IMR-90 (cell line): ENCODE results near the gene ELF5. TPM values are rescaled to one million over a fixed set of nuclear protein-coding genes. Genes with fewer than 3 reads are reported as not detected.

Experiments used
- ATAC-seq: fragments of 200-7000 bp; cut with Tn5 transposase; 2 replicates; pipeline ENCODE4 v1.9.1; 2020; ENCODE audit warnings: low read depth, mild to moderate bottlenecking, moderate library complexity
- BruUV-seq: library from RNA; stranded (reverse); fragments of 400-500 nt; replicated peaks from 2 replicates; lab custom pipeline; 2021; lab: Mats Ljungman, UMichigan
- CTCF ChIA-PET: fragments of 300-600 bp; formaldehyde crosslinking; extraction: SDS; loops from one replicate; lab custom pipeline; 2021; ENCODE audit warnings: antibody characterized with exemption; lab: Yijun Ruan, JAX
- POLR2A ChIA-PET: fragments of 300-600 bp; sonication (Branson Sonifier 250); formaldehyde crosslinking; loops from one replicate; lab custom pipeline; 2022; ENCODE audit warnings: antibody characterized with exemption; ENCODE audit not compliant: unreplicated experiment; lab: Charles Lee
- DNase-seq: peaks from one replicate; pipeline ENCODE4 v3.0.0; 2013
- H2AFZ ChIP-seq: replicated peaks from 2 replicates; pipeline ENCODE3; 2013; ENCODE audit warnings: low read length, mild to moderate bottlenecking; ENCODE audit not compliant: poor library complexity
- H2AK5ac ChIP-seq: 2 replicates; pipeline ENCODE4 v1.6.1; 2013; ENCODE audit warnings: low read depth, low read length, inconsistent platforms
- H2AK9ac ChIP-seq: replicated peaks from 2 replicates; pipeline ENCODE3; 2013; ENCODE audit warnings: mild to moderate bottlenecking, low read depth, low read length, moderate library complexity; ENCODE audit not compliant: poor library complexity
- H2BK120ac ChIP-seq: 2 replicates; pipeline ENCODE4 v1.6.1; 2013; ENCODE audit warnings: low read depth, low read length, inconsistent platforms
- H2BK15ac ChIP-seq: 3 replicates; pipeline ENCODE4 v1.6.1; 2013; ENCODE audit warnings: low read depth, low read length, inconsistent platforms
- H2BK20ac ChIP-seq: 2 replicates; pipeline ENCODE4 v1.6.1; 2013; ENCODE audit warnings: low read depth, mild to moderate bottlenecking, inconsistent platforms, low read length, moderate library complexity
- H2BK5ac ChIP-seq: 2 replicates; pipeline ENCODE4 v1.6.1; 2013; ENCODE audit warnings: mild to moderate bottlenecking, low read depth, low read length, inconsistent platforms; ENCODE audit not compliant: poor library complexity, severe bottlenecking
- H3K14ac ChIP-seq: replicated peaks from 2 replicates; pipeline ENCODE4 v1.6.1; 2013; ENCODE audit warnings: low read depth, low read length, inconsistent platforms
- H3K18ac ChIP-seq: 2 replicates; pipeline ENCODE4 v1.6.1; 2013; ENCODE audit warnings: low read depth, low read length, control low read depth
- H3K23ac ChIP-seq: 2 replicates; pipeline ENCODE4 v1.6.1; 2013; ENCODE audit warnings: low read depth, low read length, inconsistent platforms
- H3K27ac ChIP-seq: 2 replicates; pipeline ENCODE4 v1.5.1; 2013; ENCODE audit warnings: mild to moderate bottlenecking, control low read depth, low read length; ENCODE audit not compliant: insufficient read depth
- H3K27me3 ChIP-seq: 2 replicates; pipeline ENCODE4 v1.6.1; 2013; ENCODE audit warnings: low read length; ENCODE audit not compliant: control insufficient read depth, insufficient read depth
- H3K36me3 ChIP-seq: 2 replicates; pipeline ENCODE4 v1.6.1; 2013; ENCODE audit warnings: low read length, mixed read lengths; ENCODE audit not compliant: control insufficient read depth, insufficient read depth
- H3K4ac ChIP-seq: 2 replicates; pipeline ENCODE4 v1.6.1; 2013; ENCODE audit warnings: low read depth, low read length, inconsistent platforms
- H3K4me1 ChIP-seq: 2 replicates; pipeline ENCODE4 v1.6.1; 2013; ENCODE audit warnings: low read length, mixed read lengths; ENCODE audit not compliant: control insufficient read depth, insufficient read depth
- H3K4me2 ChIP-seq: 2 replicates; pipeline ENCODE4 v1.6.1; 2013; ENCODE audit warnings: low read depth, mild to moderate bottlenecking, control low read depth, low read length, moderate library complexity
- H3K4me3 ChIP-seq: 2 replicates; pipeline ENCODE4 v1.5.1; 2013; ENCODE audit warnings: low read depth, mild to moderate bottlenecking, control low read depth, low read length, moderate library complexity; ENCODE audit not compliant: insufficient read depth
- H3K56ac ChIP-seq: 2 replicates; pipeline ENCODE4 v1.6.1; 2013; ENCODE audit warnings: low read length, inconsistent platforms; ENCODE audit not compliant: insufficient read depth; ENCODE audit errors: extremely low read depth
- H3K79me1 ChIP-seq, 2 experiments: 2 replicates each; pipeline ENCODE4 v1.6.1; 2013; ENCODE audit warnings: low read length in 2 of 2, inconsistent platforms in 1 of 2, low read depth in 1 of 2
- H3K9ac ChIP-seq: 2 replicates; pipeline ENCODE4 v1.6.1; 2013; ENCODE audit warnings: low read depth, low read length, control low read depth
- H3K9me1 ChIP-seq: 2 replicates; pipeline ENCODE4 v1.6.1; 2013; ENCODE audit warnings: low read length, inconsistent platforms; ENCODE audit not compliant: insufficient read depth
- H3K9me3 ChIP-seq: 2 replicates; pipeline ENCODE4 v1.6.1; 2013; ENCODE audit warnings: low read length; ENCODE audit not compliant: control insufficient read depth, insufficient read depth
- H4K20me1 ChIP-seq: 2 replicates; pipeline ENCODE4 v1.6.1; 2013; ENCODE audit warnings: low read length, inconsistent platforms; ENCODE audit not compliant: insufficient read depth
- H4K5ac ChIP-seq: 2 replicates; pipeline ENCODE4 v1.6.1; 2013; ENCODE audit warnings: mild to moderate bottlenecking, low read depth, low read length, control low read depth
- H4K8ac ChIP-seq, 2 experiments: 2 replicates each; pipeline ENCODE4 v1.6.1; 2013; ENCODE audit warnings: low read depth in 2 of 2, low read length in 2 of 2, control low read depth in 1 of 2, inconsistent platforms in 1 of 2
- H4K91ac ChIP-seq: 2 replicates; pipeline ENCODE4 v1.6.1; 2013; ENCODE audit warnings: low read depth, low read length, inconsistent platforms; ENCODE audit not compliant: insufficient read depth
- BHLHE40 ChIP-seq: fragments of 150-350 bp; IDR thresholded peaks from 2 replicates; pipeline ENCODE4 v1.6.1; 2016; ENCODE audit warnings: mild to moderate bottlenecking, low read depth, low read length
- CEBPB ChIP-seq: IDR thresholded peaks from 2 replicates; pipeline ENCODE4 v1.6.1; 2012; ENCODE audit warnings: low read depth, low read length, improper control_type of control experiment
- CHD1 ChIP-seq: IDR thresholded peaks from 2 replicates; pipeline ENCODE4 v1.6.1; 2012; ENCODE audit warnings: low read depth, low read length, improper control_type of control experiment
- FOS ChIP-seq: fragments of 150-350 bp; IDR thresholded peaks from 2 replicates; pipeline ENCODE4 v1.6.1; 2016; ENCODE audit warnings: low read depth, low read length
- MAFK ChIP-seq: IDR thresholded peaks from 2 replicates; pipeline ENCODE4 v1.6.1; 2012; ENCODE audit warnings: low read depth, low read length, improper control_type of control experiment
- MAZ ChIP-seq: IDR thresholded peaks from 2 replicates; pipeline ENCODE4 v1.6.1; 2012; ENCODE audit warnings: low read depth, mild to moderate bottlenecking, low read length, improper control_type of control experiment, moderate library complexity, borderline replicate concordance
- MXI1 ChIP-seq: IDR thresholded peaks from 2 replicates; pipeline ENCODE4 v1.6.1; 2012; ENCODE audit warnings: low read depth, mild to moderate bottlenecking, low read length, moderate library complexity, borderline replicate concordance
- NFE2L2 ChIP-seq: fragments of 150-350 bp; IDR thresholded peaks from 2 replicates; pipeline ENCODE4 v1.6.1; 2016; ENCODE audit warnings: low read depth, mild to moderate bottlenecking, low read length
- POLR2A ChIP-seq: IDR thresholded peaks from 2 replicates; pipeline ENCODE4 v1.6.1; 2012; ENCODE audit warnings: mild to moderate bottlenecking, low read depth, low read length
- RAD21 ChIP-seq: IDR thresholded peaks from 2 replicates; pipeline ENCODE4 v1.6.1; 2012; ENCODE audit warnings: low read length, improper control_type of control experiment
- RCOR1 ChIP-seq: IDR thresholded peaks from 2 replicates; pipeline ENCODE4 v1.6.1; 2012; ENCODE audit warnings: mild to moderate bottlenecking, low read length, improper control_type of control experiment; ENCODE audit not compliant: insufficient replicate concordance
- RFX5 ChIP-seq: IDR thresholded peaks from 2 replicates; pipeline ENCODE4 v1.8.0; 2012; ENCODE audit warnings: low read depth, mild to moderate bottlenecking, low read length, moderate library complexity
- SMC3 ChIP-seq: fragments of 150-350 bp; IDR thresholded peaks from 2 replicates; pipeline ENCODE4 v1.6.1; 2016; ENCODE audit warnings: low read depth, mild to moderate bottlenecking, antibody characterized with exemption, low read length, moderate library complexity
- USF2 ChIP-seq: fragments of 150-350 bp; IDR thresholded peaks from 2 replicates; pipeline ENCODE4 v1.6.1; 2017; ENCODE audit warnings: mild to moderate bottlenecking, antibody characterized with exemption, low read length, low read depth
- WGBS, 2 experiments: methylation state at CpG; one replicate each; pipeline versions ENCODE4 v1.1.5 to v1.1.7; 2013; ENCODE audit warnings: missing lambda C conversion rate in 2 of 2; ENCODE audit not compliant: insufficient read length in 1 of 2; ENCODE audit errors: extremely low coverage in 2 of 2; 5-methylcytosine and 5-hydroxymethylcytosine counted together
- dilution Hi-C: fragments of 300-500 bp; cut with HindIII; formaldehyde crosslinking; loops from one replicate; pipeline ENCODE4 v1.14.3; 2018; ENCODE audit warnings: low sequenced_read_pairs; ENCODE audit not compliant: unreplicated experiment
- in situ Hi-C: fragments of 300-500 bp; cut with MboI; formaldehyde crosslinking; loops from 3 replicates; pipeline ENCODE4 v1.14.3; 2019; ENCODE audit warnings: low sequenced_read_pairs, inconsistent platforms, mixed read lengths
- intact Hi-C: fragments of 100-400 bp; cut with micrococcal nuclease; formaldehyde crosslinking; loops from 2 replicates; pipeline ENCODE4 v1.10.0; 2022
- polyA plus RNA-seq, 3 experiments: library from polyadenylated mRNA; depleted of rRNA; stranded (reverse); fragments of >200 nt; gene quantifications; 2 replicates each; pipeline ENCODE4 v1.2.3, GENCODE V29; 2012; ENCODE audit warnings: low replicate concordance in 1 of 3
- total RNA-seq: library from RNA; depleted of rRNA; stranded (reverse); fragments of >200 nt; gene quantifications from 2 replicates; pipeline ENCODE4 v1.2.3, GENCODE V29; 2012
- TF ChIP-seq, protein P1 (sequence below): fragments of 150-350 bp; IDR thresholded peaks from 2 replicates; pipeline ENCODE4 v1.6.1; 2016; ENCODE audit warnings: low read depth, mild to moderate bottlenecking, low read length, moderate library complexity, borderline replicate concordance
- TF ChIP-seq, protein P2 (sequence below): conservative IDR thresholded peaks from 2 replicates; pipeline ENCODE4 v1.5.1; 2012; ENCODE audit warnings: mild to moderate bottlenecking, low read depth, low read length, improper control_type of control experiment

The ELF5 gene
- total and polyA plus RNA-seq, 2 of the 4 experiments (the other 2 are of a cell fraction) = not detected

DNA sequence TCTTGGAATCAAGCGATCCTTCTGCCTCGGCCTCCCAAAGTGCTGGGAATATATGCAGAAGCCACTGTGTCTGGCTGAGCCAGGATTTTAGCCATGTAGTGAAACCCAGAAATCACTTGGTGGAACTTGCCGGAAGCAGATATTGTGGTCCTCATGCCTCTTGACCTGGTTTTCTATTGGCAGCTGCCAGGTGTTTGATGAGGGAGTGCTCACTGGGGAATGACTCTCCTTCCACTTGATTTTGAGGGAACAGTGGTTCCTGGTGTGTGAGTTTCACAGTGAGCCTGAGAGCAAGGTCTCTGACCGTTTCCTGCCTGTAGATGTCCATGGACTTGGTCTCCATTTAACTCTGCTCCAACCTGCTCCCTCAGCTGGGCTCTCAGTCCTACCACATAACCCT lies 34.7 kb upstream of the ELF5 start:
- H3K79me1 ChIP-seq = no peaks in the 10 kb centered on the region
- H3K14ac ChIP-seq = no peak overlapping the region
- ChIA-PET CTCF (no interaction called here), POLR2A (no interaction called here)
- H3K56ac ChIP-seq = no peak overlapping the region
- BruUV-seq = no TSS peak
- no peak overlapping the region for H2AK5ac ChIP-seq
- ATAC-seq (no peak), DNase-seq (no peak)
- H4K8ac ChIP-seq = no peak overlapping the region
- H2AK9ac ChIP-seq = no peak overlapping the region
- no peak overlapping the region for H4K91ac ChIP-seq
- dilution Hi-C loops = no loop called here
- no peak overlapping the region for H2BK15ac ChIP-seq
- H3K36me3 ChIP-seq = no peaks in the 10 kb centered on the region
- no peak overlapping the region for H3K18ac ChIP-seq
- H3K4ac ChIP-seq = no peak overlapping the region
- H3K4me3 ChIP-seq = no peak overlapping the region
- H2BK5ac ChIP-seq = no peak overlapping the region
- H3K4me1 ChIP-seq = no peaks in the 10 kb centered on the region
- H2BK20ac ChIP-seq = no peak overlapping the region
- H2AFZ ChIP-seq = no peak overlapping the region
- H4K5ac ChIP-seq = no peak overlapping the region
- no peaks in the 10 kb centered on the region for H3K9me1 ChIP-seq
- no peak overlapping the region for H3K27ac ChIP-seq
- no peak overlapping the region for H3K9ac ChIP-seq
- no peaks in the 10 kb centered on the region for H4K20me1 ChIP-seq
- 100% methylated on average over 1 of the region's 4 CpGs; no CpG with 5 or more reads in 1 of the 2 experiments for whole genome bisulfite sequencing, 2 experiments
- in situ Hi-C loops = no loop called here
- no peak for TF ChIP-seq POLR2A
- no peak for TF ChIP-seq MXI1
- TF ChIP-seq CHD1 = no peak
- no peak for TF ChIP-seq USF2
- TF ChIP-seq RCOR1 = no peak
- TF ChIP-seq, protein P1, sequence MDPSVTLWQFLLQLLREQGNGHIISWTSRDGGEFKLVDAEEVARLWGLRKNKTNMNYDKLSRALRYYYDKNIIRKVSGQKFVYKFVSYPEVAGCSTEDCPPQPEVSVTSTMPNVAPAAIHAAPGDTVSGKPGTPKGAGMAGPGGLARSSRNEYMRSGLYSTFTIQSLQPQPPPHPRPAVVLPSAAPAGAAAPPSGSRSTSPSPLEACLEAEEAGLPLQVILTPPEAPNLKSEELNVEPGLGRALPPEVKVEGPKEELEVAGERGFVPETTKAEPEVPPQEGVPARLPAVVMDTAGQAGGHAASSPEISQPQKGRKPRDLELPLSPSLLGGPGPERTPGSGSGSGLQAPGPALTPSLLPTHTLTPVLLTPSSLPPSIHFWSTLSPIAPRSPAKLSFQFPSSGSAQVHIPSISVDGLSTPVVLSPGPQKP = no peak
- no peak for TF ChIP-seq MAFK
- no peak for TF ChIP-seq RFX5
- TF ChIP-seq FOS = no peak
- no peak for TF ChIP-seq BHLHE40
- no peak for TF ChIP-seq MAZ
- TF ChIP-seq, protein P2, sequence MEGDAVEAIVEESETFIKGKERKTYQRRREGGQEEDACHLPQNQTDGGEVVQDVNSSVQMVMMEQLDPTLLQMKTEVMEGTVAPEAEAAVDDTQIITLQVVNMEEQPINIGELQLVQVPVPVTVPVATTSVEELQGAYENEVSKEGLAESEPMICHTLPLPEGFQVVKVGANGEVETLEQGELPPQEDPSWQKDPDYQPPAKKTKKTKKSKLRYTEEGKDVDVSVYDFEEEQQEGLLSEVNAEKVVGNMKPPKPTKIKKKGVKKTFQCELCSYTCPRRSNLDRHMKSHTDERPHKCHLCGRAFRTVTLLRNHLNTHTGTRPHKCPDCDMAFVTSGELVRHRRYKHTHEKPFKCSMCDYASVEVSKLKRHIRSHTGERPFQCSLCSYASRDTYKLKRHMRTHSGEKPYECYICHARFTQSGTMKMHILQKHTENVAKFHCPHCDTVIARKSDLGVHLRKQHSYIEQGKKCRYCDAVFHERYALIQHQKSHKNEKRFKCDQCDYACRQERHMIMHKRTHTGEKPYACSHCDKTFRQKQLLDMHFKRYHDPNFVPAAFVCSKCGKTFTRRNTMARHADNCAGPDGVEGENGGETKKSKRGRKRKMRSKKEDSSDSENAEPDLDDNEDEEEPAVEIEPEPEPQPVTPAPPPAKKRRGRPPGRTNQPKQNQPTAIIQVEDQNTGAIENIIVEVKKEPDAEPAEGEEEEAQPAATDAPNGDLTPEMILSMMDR = no peak
- TF ChIP-seq RAD21 = no peak
- no peak for TF ChIP-seq SMC3
- no peak for TF ChIP-seq NFE2L2
- TF ChIP-seq CEBPB = no peak
- intact Hi-C loops = no loop called here
- H3K9me3 ChIP-seq = no peaks in the 10 kb centered on the region
- no peak overlapping the region for H3K4me2 ChIP-seq
- no peak overlapping the region for H3K23ac ChIP-seq
- peaks cover 66% of the 10 kb centered on the region for H3K27me3 ChIP-seq
- H2BK120ac ChIP-seq = no peak overlapping the region
